Stimulated activated CD4-positive, alpha-beta T cell treated with anti-CD3 and anti-CD28 coated beads, Interleukin-4, amount 100 ng/mL, for 24 hours (primary cell): ENCODE data around the gene CSNK1A1L.
A peak's percentile ranks its signal among the peaks of the same experiment; 100 is the strongest.
"Not testable (repeated sequence)": the region's sequence is repeated elsewhere in the genome, so short reads cannot be mapped to it uniquely, and the experiment has no call there.

Experiments used
- DNase-seq: peaks from one replicate; pipeline ENCODE4 v3.0.0-alpha.2; 2020

The CSNK1A1L gene

GRCh38 chr13:37102896-37103295 lies 2.6 kb downstream of the CSNK1A1L start:
- DNase-seq: no peak

GRCh38 chr13:37101201-37101600 lies 4.3 kb downstream of the CSNK1A1L start:
- no peak for DNase-seq

- no peak for DNase-seq
Measured at GRCh38 chr13:37100731-37101130, 4.7 kb downstream of the CSNK1A1L start.

GRCh38 chr13:37097076-37097475 lies 8.4 kb downstream of the CSNK1A1L start:
- no peak for DNase-seq

- no peak for DNase-seq
Measured at GRCh38 chr13:37094840-37095239, 10.6 kb downstream of the CSNK1A1L start.

GRCh38 chr13:37094099-37094498 lies 11.4 kb downstream of the CSNK1A1L start:
- DNase-seq: no peak

- DNase-seq: no peak
Measured at GRCh38 chr13:37091835-37092234, 13.6 kb downstream of the CSNK1A1L start.

- DNase-seq: no peak
Measured at GRCh38 chr13:37090912-37091311, 14.6 kb downstream of the CSNK1A1L start.

GRCh38 chr13:37089495-37089894 lies 16.0 kb downstream of the CSNK1A1L start:
- no peak for DNase-seq

GRCh38 chr13:37087486-37087885 lies 18.0 kb downstream of the CSNK1A1L start:
- no peak for DNase-seq

- no peak for DNase-seq
Measured at GRCh38 chr13:37085606-37086005, 19.9 kb downstream of the CSNK1A1L start.

- no peak for DNase-seq
Measured at GRCh38 chr13:37076818-37077217, 28.6 kb downstream of the CSNK1A1L start.

GRCh38 chr13:37075164-37075563 lies 30.3 kb downstream of the CSNK1A1L start:
- DNase-seq: no peak

GRCh38 chr13:37074703-37075102 lies 30.8 kb downstream of the CSNK1A1L start:
- no peak for DNase-seq

- no peak for DNase-seq
Measured at GRCh38 chr13:37072024-37072423, 33.4 kb downstream of the CSNK1A1L start.

GRCh38 chr13:37070956-37071355 lies 34.5 kb downstream of the CSNK1A1L start:
- no peak for DNase-seq

GRCh38 chr13:37070145-37070695 lies 35.2 kb downstream of the CSNK1A1L start:
- DNase-seq: no peak

- DNase-seq: no peak
Measured at GRCh38 chr13:37069597-37070103, 35.8 kb downstream of the CSNK1A1L start.

GRCh38 chr13:37068962-37069361 lies 36.5 kb downstream of the CSNK1A1L start:
- no peak for DNase-seq

GRCh38 chr13:37067874-37068273 lies 37.6 kb downstream of the CSNK1A1L start:
- DNase-seq: no peak

- no peak for DNase-seq
Measured at GRCh38 chr13:37065890-37066526, 39.5 kb downstream of the CSNK1A1L start.

GRCh38 chr13:37059848-37060192 lies 45.6 kb downstream of the CSNK1A1L start:
- DNase-seq: no peak

- peak; percentile 93 for DNase-seq
Measured at GRCh38 chr13:37058910-37059847, 46.3 kb downstream of the CSNK1A1L start, which contains the start of gene SUPT20H. Gene SUPT20H (minus strand): TSS chr13:37059688. CDS start chr13:37051490, 8,198 bp downstream.

- not testable (repeated sequence) for DNase-seq
Measured at GRCh38 chr13:37056228-37056627, 49.2 kb downstream of the CSNK1A1L start.
